Measurements from ENCODE around the gene PAGE2.
"Not testable (repeated sequence)": the region's sequence is repeated elsewhere in the genome, so short reads cannot be mapped to it uniquely, and the experiment has no call there.

Gene PAGE2

GRCh38 chrX:55088795-55089489 lies at the start of gene PAGE2:
TSS of gene PAGE2 (plus strand) at chrX:55089018. CDS start at chrX:55090021, 1,003 bp downstream.
- no peak for DNase-seq

GRCh38 chrX:55039471-55039870 lies 49.3 kb upstream of the PAGE2 start:
- DNase-seq: no peak

- no peak for DNase-seq
These were observed 47.3 kb upstream of the PAGE2 start for GRCh38 chrX:55041514-55041913.

GRCh38 chrX:55050599-55050998 lies 38.2 kb upstream of the PAGE2 start:
- DNase-seq: not testable (repeated sequence)

- DNase-seq: no peak
These were observed 31.8 kb upstream of the PAGE2 start for GRCh38 chrX:55056820-55057674.

GRCh38 chrX:55057675-55058249 lies 31.1 kb upstream of the PAGE2 start:
- no peak for DNase-seq

- DNase-seq: not testable (repeated sequence)
These were observed 21.6 kb upstream of the PAGE2 start for GRCh38 chrX:55067180-55067579.

GRCh38 chrX:55072286-55072685 lies 16.5 kb upstream of the PAGE2 start:
- no peak for DNase-seq

- no peak for DNase-seq
These were observed 13.9 kb upstream of the PAGE2 start, which contains the start of gene PAGE2B for GRCh38 chrX:55074851-55075467. TSS of gene PAGE2B (plus strand) at chrX:55075030. CDS start at chrX:55076042, 1,012 bp downstream.

- DNase-seq: no peak
These were observed 9.9 kb downstream of the PAGE2 start for GRCh38 chrX:55098691-55099090.

- DNase-seq: no peak
These were observed 10.3 kb downstream of the PAGE2 start for GRCh38 chrX:55099162-55099561.

GRCh38 chrX:55102754-55103153 lies 13.9 kb downstream of the PAGE2 start:
- DNase-seq: no peak

- no peak for DNase-seq
These were observed 18.4 kb downstream of the PAGE2 start for GRCh38 chrX:55107262-55107661.

GRCh38 chrX:55107911-55108310 lies 19.1 kb downstream of the PAGE2 start:
- no peak for DNase-seq

- no peak for DNase-seq
These were observed 20.5 kb downstream of the PAGE2 start for GRCh38 chrX:55109306-55109705.

GRCh38 chrX:55111578-55112254 lies 22.9 kb downstream of the PAGE2 start:
- no peak for DNase-seq

- not testable (repeated sequence) for DNase-seq
These were observed 27.8 kb downstream of the PAGE2 start for GRCh38 chrX:55116589-55116988.

- DNase-seq: no peak
These were observed 29.8 kb downstream of the PAGE2 start for GRCh38 chrX:55118574-55118973.

- no peak for DNase-seq
These were observed 30.5 kb downstream of the PAGE2 start for GRCh38 chrX:55119271-55119670.

GRCh38 chrX:55119712-55120111 lies 30.9 kb downstream of the PAGE2 start:
- DNase-seq: no peak

GRCh38 chrX:55120761-55121358 lies 32.0 kb downstream of the PAGE2 start:
- DNase-seq: no peak

GRCh38 chrX:55123900-55124299 lies 35.1 kb downstream of the PAGE2 start:
- DNase-seq: no peak

Data from cortex of kidney (tissue), 1 donor.